Measurements from ENCODE around the gene ESR1.

- no peak for TF ChIP-seq CTCF (IDR thresholded peaks at IDR 0.05; ENCODE audit: insufficient read depth, low read depth, low read length)
- no peak for TF ChIP-seq EZH2 (IDR thresholded peaks at IDR 0.05; ENCODE audit: insufficient read depth, low read length)
Observed at GRCh38 chr6:152057832-152058498, 250.5 kb downstream of the ESR1 start.
